DND-41 (cell line): ENCODE results near the gene TMEM132C.

Source experiments
- CTCF ChIP-seq: IDR thresholded peaks from 2 replicates; pipeline ENCODE4 v1.5.1; 2012; ENCODE audit warnings: borderline replicate concordance, low read length, moderate library complexity, mild to moderate bottlenecking; ENCODE audit not compliant: poor library complexity, severe bottlenecking; ENCODE audit errors: extremely low read depth
- EZH2 ChIP-seq: IDR thresholded peaks from 3 replicates; pipeline ENCODE4 v1.6.1; 2012; ENCODE audit warnings: borderline replicate concordance, low read depth, mild to moderate bottlenecking, moderate library complexity, low read length, inconsistent platforms; ENCODE audit not compliant: severe bottlenecking

DNA sequence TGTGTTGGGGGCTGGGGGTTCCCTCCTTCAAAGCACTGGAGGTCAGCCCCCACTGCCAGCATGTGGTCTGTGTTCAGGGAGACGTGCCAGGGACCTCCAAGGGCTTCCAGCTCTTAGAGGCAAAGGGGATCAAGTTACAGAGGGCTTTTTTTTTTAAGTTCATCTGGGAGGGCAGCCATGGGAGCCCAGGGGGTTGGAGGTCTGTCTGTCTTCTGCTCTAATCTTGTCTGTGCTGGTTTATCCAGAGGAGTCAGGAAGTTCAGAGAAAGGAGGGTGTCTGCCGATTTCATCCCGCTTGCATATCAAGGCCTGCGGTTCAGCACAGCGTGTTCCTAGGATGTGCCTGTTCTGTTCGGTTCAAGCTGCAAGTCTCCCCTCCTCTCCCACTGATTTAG lies 72.2 kb downstream of the TMEM132C start:
- TF ChIP-seq EZH2 (no peak), CTCF (no peak)
